HepG2 (cell line): ENCODE results near the gene KCNK7. TPM values are rescaled to one million over a fixed set of nuclear protein-coding genes. Genes with fewer than 3 reads are reported as not detected.

Experiments
- FLYWCH1 ChIP-seq: sonication (generic); formaldehyde crosslinking; IDR thresholded peaks from 2 replicates; pipeline ENCODE4 v1.8.1; 2023; ENCODE audit warnings: mild to moderate bottlenecking, missing genetic modification reagents
- HOXA3 ChIP-seq: sonication (generic); formaldehyde crosslinking; IDR thresholded peaks from 2 replicates; pipeline ENCODE4 v1.5.0; 2020; ENCODE audit warnings: missing genetic modification reagents
- IKZF5 ChIP-seq: IDR thresholded peaks from 2 replicates; pipeline ENCODE4 v1.6.1; 2018; ENCODE audit warnings: missing genetic modification reagents, mild to moderate bottlenecking, missing compliant biosample characterization
- KMT2B ChIP-seq: IDR thresholded peaks from 2 replicates; pipeline ENCODE4 v1.6.1; 2016; ENCODE audit warnings: missing genetic modification reagents, missing compliant biosample characterization
- NAIF1 ChIP-seq: sonication (generic); formaldehyde crosslinking; IDR thresholded peaks from 2 replicates; pipeline ENCODE4 v1.5.0; 2020; ENCODE audit warnings: mild to moderate bottlenecking, missing genetic modification reagents, borderline replicate concordance
- SP5 ChIP-seq: IDR thresholded peaks from 2 replicates; pipeline ENCODE4 v1.6.1; 2016; ENCODE audit warnings: low read depth, borderline replicate concordance
- SPEN ChIP-seq: sonication (generic); formaldehyde crosslinking; IDR thresholded peaks from 2 replicates; pipeline ENCODE4 v1.5.1; 2020; ENCODE audit warnings: low read depth, mild to moderate bottlenecking, missing genetic modification reagents
- ZBTB40 ChIP-seq, 2 experiments: fragments of 450-650 bp in 1 of 2; sonication (generic) in 1 of 2; formaldehyde crosslinking in 1 of 2; IDR thresholded peaks; 2 replicates each; pipeline versions ENCODE4 v1.6.1 to v1.8.0; 2016 to 2022; ENCODE audit warnings: antibody characterized with exemption in 1 of 2, mild to moderate bottlenecking in 1 of 2, missing genetic modification reagents in 1 of 2
- ZBTB49 ChIP-seq: sonication (generic); formaldehyde crosslinking; IDR thresholded peaks from 2 replicates; pipeline ENCODE4 v1.4.0; 2020; ENCODE audit warnings: missing genetic modification reagents, borderline replicate concordance
- ZNF30 ChIP-seq: sonication (generic); formaldehyde crosslinking; IDR thresholded peaks from 2 replicates; pipeline ENCODE4 v1.5.0; 2020; ENCODE audit warnings: mild to moderate bottlenecking, missing genetic modification reagents
- ZNF691 ChIP-seq: sonication (generic); formaldehyde crosslinking; IDR thresholded peaks from 2 replicates; pipeline ENCODE4 v1.4.0; 2020; ENCODE audit warnings: missing genetic modification reagents, low read depth, mild to moderate bottlenecking, borderline replicate concordance
- ZNF724P ChIP-seq: sonication (generic); formaldehyde crosslinking; IDR thresholded peaks from 2 replicates; pipeline ENCODE4 v1.8.0; 2022; ENCODE audit warnings: missing genetic modification reagents, borderline replicate concordance
- ZNF776 ChIP-seq: sonication (generic); formaldehyde crosslinking; IDR thresholded peaks from 2 replicates; pipeline ENCODE4 v1.4.0; 2020; ENCODE audit warnings: mild to moderate bottlenecking, missing genetic modification reagents
- ZNF83 ChIP-seq: sonication (generic); formaldehyde crosslinking; IDR thresholded peaks from 2 replicates; pipeline ENCODE4 v1.4.0; 2020; ENCODE audit warnings: missing genetic modification reagents, mild to moderate bottlenecking, borderline replicate concordance
- ZNF891 ChIP-seq: sonication (generic); formaldehyde crosslinking; IDR thresholded peaks from 2 replicates; pipeline ENCODE4 v1.5.0; 2020; ENCODE audit warnings: mild to moderate bottlenecking, missing genetic modification reagents
- polyA plus RNA-seq, 8 experiments: library from polyadenylated mRNA; depleted of rRNA in 3 of 8; stranded (reverse) in 7 of 8; unstranded in 1 of 8; fragments of >200 nt; fragmentation: Illumina TruSeq in 4 of 8; extraction: Trizol in 4 of 8; gene quantifications; 2 replicates each; pipeline versions ENCODE4 v1.2.1 to v1.2.3, GENCODE V29; 2011 to 2016; ENCODE audit warnings: low read depth in 4 of 8, missing spikeins in 1 of 8, mixed read lengths in 1 of 8; ENCODE audit not compliant: insufficient read depth in 1 of 8
- total RNA-seq, 5 experiments: library from RNA; depleted of rRNA; stranded (reverse); fragments of >200 nt; fragmentation: Illumina TruSeq; extraction: Trizol; gene quantifications; 2 replicates each; pipeline ENCODE4 v1.2.3, GENCODE V29; 2016; ENCODE audit warnings: low read depth in 1 of 5

KCNK7 gene
- total and polyA plus RNA-seq, 2 of the 13 experiments (the other 11 are each of a cell fraction or from before 2014, with no cell fraction given), result 0.11 TPM; not detected in 1

GRCh38 chr11:65557280-65558001, 38.2 kb downstream of the KCNK7 start (continued):
- TF ChIP-seq ZBTB40 (IDR thresholded peaks at IDR 0.05), result no peak
- TF ChIP-seq ZBTB40 (CRISPR knock-in tag; IDR thresholded peaks at IDR 0.05), result peak; percentile 60
- TF ChIP-seq SPEN, result peak; percentile 21; the same call in 1 of the 2 replicates
- no peak for TF ChIP-seq FLYWCH1 (CRISPR knock-in tag)
- 0 out of 2 replicates have a peak, but pooled peaks have one; percentile 29 for TF ChIP-seq IKZF5 (CRISPR knock-in tag)
- TF ChIP-seq HOXA3 (CRISPR knock-in tag), result peak; percentile 32; the same call in 1 of the 2 replicates
- no peak for TF ChIP-seq NAIF1
- TF ChIP-seq ZNF724P (CRISPR knock-in tag), result peak; percentile 52; the same call in 1 of the 2 replicates
- peak; percentile 54; the same call in 1 of the 2 replicates for TF ChIP-seq SP5 (CRISPR knock-in tag)
- TF ChIP-seq ZNF691, result no peak
- TF ChIP-seq ZNF83 (CRISPR knock-in tag), result no peak
- no peak for TF ChIP-seq ZBTB49 (CRISPR knock-in tag)
- 0 out of 2 replicates have a peak, but pooled peaks have one; percentile 16 for TF ChIP-seq ZNF776
- TF ChIP-seq ZNF891 (CRISPR knock-in tag), result no peak
- TF ChIP-seq ZNF30 (CRISPR knock-in tag), result no peak
- TF ChIP-seq KMT2B, result peak; percentile 23; the same call in 1 of the 2 replicates
